ENCODE data around the gene NIT1.
A peak's percentile ranks its signal among the peaks of the same experiment; 100 is the strongest.

The NIT1 gene

DNA sequence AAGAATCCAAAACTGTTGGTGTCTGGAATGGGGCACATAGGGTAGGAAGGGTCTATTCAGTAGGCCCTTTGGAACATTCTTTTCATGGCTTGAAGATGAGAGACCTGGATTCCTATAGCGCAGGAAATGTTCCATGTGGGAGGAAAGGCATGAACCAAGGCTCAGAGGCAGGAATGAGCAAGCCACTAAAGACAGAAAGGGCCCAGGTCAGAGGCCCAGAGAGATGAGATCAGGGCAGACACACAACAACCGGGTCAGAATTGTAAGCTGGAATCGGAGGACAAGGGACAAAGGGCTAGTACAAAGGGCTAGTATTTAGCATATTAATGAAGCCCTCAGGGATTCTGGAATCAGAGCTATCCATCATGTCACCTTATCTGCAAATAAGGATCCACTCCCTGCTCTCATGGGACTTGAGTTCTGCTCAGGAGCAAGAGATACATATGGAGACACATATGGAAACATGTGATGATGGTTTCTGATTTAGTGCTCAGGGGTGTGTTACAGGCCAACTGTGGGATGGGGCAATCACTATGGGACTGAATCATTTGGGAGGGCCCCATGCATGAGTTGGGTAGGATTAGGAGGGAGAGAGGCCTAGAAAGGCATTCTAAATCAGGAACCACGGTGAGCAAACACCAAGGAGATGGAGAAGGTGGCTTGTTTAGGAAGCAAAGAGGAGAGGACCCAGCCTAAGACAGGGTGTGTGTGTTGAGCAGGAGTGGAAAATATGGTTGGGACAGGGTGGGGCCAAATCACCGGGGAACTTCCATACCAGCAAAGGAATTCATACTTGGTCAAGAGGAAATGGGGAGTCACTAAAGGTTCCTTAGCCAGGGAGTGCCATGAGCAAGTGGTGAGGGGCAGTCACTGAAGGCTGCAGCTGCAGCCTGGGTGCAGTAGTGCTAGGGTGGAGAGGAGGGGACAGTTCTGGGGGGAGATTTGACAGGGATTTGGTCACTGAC is 37.2 kb upstream of the NIT1 start:
- Mint-ChIP-seq H3K9me3 (no peaks in the 10 kb centered on the region), H3K36me3 (no peaks in the 10 kb centered on the region), H3K27ac (peak overlapping the region; percentile 7), H3K4me3 (no peak overlapping the region), H3K4me1 (no peaks in the 10 kb centered on the region)
- no peak for ATAC-seq
- DNase-seq (ENCODE audit: low spot score in 2 of 2) = no peak

DNA sequence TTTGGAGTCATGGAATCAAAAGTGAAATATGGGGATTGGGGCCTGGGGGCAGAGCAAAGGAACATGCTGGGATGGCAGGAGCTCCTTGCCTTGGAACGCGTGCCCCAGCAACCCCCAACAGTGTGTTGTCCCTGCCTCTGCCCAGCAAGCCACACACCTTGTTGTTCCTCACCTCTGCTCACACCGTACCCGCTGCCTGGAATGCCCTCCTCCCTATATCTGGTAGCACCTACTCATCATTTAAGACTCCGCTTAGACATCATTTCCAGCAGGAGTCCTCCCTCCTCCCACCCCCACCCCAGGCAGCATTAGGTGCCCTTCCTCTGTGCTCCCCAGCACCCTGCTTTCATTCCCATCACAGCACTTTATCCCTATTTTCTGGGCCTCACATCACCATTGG is 36.4 kb upstream of the NIT1 start:
- DNase-seq (ENCODE audit: low spot score in 2 of 2) (no peak), ATAC-seq (no peak)
- Mint-ChIP-seq H3K9me3 (no peaks in the 10 kb centered on the region), H3K4me3 (no peak overlapping the region), H3K36me3 (no peaks in the 10 kb centered on the region), H3K4me1 (no peaks in the 10 kb centered on the region), H3K27ac (no peak overlapping the region)

DNA sequence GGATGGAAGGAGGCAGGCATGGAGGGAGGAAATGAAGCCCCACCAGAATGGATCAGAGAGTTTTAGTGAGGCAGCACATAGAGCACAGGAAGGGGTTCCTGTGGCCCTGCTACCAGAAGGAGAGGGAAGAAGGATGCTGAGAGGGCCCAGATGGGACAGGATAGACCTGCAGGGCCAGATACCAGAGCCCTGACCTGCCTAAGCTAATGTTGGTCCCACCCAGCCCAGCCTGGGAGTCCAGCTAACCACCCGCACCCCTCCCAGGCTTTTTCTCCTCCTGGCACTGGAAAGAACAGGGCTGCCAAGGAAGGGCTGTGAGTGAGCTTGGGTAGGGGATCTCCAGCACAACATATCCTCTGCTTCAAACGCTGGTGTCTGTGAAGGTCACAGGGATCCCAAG is 35.4 kb upstream of the NIT1 start:
- H3K36me3 Mint-ChIP-seq = no peaks in the 10 kb centered on the region
- no peaks in the 10 kb centered on the region for H3K9me3 Mint-ChIP-seq
- peak overlapping the region; percentile 50 for H3K27ac Mint-ChIP-seq
- no peaks in the 10 kb centered on the region for H3K4me1 Mint-ChIP-seq
- H3K4me3 Mint-ChIP-seq = no peak overlapping the region
- ATAC-seq (no peak), DNase-seq (ENCODE audit: low spot score in 2 of 2) (no peak)

DNA sequence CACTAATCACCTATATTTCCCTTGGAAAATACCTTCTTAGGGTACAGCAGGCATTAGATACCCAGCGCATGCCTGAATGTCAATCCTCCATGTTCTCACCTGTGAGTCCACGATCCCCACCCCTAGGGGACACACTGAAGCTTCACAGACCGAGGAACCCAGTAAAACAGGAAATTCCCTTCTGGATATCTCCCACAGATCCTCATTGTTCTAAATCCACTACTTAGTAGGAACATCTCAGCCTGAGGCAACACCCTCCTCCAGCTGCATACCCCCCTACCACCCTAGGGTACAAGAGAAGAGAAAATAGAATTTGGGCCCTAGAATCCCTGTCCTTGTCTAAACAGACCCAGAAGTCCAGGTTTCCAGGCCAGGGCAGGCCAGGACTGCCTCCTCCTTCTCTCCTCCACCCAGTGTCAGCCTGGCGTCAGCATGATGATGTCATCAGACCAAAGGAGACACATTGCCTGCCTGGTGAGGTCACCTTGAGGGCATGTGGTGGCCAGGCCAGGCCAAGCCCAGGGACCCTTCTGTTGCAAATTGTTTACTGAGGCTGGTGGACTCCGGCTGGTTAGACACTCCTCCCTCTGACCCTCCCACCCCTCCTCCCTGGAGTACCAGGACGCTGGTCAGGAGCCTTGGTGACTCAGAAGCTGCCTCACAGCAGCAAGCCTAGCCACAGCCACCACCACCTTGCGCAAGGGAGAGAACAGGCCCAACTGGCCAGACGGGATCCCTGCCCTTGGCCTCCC is 34.7 kb upstream of the NIT1 start:
- H3K36me3 Mint-ChIP-seq = no peaks in the 10 kb centered on the region
- no peak overlapping the region for H3K4me3 Mint-ChIP-seq
- H3K4me1 Mint-ChIP-seq = no peaks in the 10 kb centered on the region
- no peaks in the 10 kb centered on the region for H3K9me3 Mint-ChIP-seq
- peak overlapping the region; percentile 32 for H3K27ac Mint-ChIP-seq
- no peak for DNase-seq (ENCODE audit: low spot score in 2 of 2)
- peak; percentile 71 for ATAC-seq

DNA sequence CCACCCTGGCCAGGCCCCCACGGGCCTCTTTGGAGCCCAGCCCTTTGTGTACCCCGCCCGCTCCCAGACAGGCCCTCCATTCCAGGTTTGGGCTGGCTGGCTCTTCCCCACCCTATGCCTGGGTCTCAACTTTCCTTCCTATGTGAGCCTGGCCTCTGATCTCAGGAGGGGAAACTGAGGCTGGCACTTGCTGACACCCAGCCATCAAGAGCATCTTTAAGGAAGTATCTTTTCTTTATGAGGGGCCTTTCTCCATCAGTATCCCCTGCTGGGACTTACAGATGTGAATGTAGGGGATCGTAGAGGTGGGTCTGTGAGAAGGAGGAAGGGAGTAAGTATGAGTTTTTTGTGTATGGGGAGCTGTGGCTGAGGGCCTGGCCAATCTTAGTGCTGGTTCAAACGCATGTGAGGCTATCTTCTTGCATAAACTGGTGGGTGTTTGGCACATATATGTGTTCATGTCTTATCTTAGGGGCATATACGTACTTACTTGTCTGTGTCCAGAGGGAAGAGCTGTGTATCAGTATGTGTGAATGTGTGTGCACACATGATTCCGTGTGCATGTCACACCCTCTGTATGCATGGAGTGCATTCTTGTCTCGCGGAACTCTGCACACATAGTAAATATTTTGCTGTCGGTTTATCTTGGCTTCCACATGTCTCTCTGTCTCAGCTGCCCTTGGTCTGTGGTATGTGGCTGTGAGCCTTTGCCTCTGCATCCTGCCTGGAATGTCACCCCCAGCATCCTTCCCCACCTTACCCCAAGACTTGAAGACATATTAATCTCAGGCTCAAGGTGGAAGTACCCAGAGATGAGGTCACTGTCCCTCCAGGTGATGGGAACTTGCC is 33.9 kb upstream of the NIT1 start:
- no peaks in the 10 kb centered on the region for H3K4me1 Mint-ChIP-seq
- DNase-seq (ENCODE audit: low spot score in 2 of 2) (no peak), ATAC-seq (no peak)
- H3K4me3 Mint-ChIP-seq = no peak overlapping the region
- H3K36me3 Mint-ChIP-seq = no peaks in the 10 kb centered on the region
- H3K27ac Mint-ChIP-seq = no peak overlapping the region
- H3K9me3 Mint-ChIP-seq = no peaks in the 10 kb centered on the region

DNA sequence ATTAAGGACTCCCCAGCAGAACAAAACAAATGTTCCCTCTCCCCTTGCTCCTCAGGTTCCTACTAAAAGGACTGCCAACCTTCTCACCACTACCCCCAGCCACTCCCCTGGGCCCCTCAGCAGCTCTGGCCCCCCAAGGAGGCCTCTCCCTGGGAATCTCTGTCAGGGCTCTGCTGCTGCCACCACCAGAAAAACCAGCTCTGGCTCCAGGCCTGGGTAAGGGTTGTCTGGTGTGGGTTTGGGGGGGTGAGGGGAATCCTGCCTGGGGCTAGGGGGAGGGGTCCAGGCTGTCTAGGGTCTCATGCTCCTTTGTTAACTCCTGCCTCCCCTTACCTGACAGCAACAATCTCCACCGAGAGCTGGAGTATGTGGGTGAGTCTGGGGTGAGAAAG is 33.3 kb upstream of the NIT1 start:
- H3K9me3 Mint-ChIP-seq = no peaks in the 10 kb centered on the region
- H3K36me3 Mint-ChIP-seq = no peaks in the 10 kb centered on the region
- H3K4me3 Mint-ChIP-seq = no peak overlapping the region
- DNase-seq (ENCODE audit: low spot score in 2 of 2) (no peak), ATAC-seq (no peak)
- H3K27ac Mint-ChIP-seq = no peak overlapping the region
- no peaks in the 10 kb centered on the region for H3K4me1 Mint-ChIP-seq

DNA sequence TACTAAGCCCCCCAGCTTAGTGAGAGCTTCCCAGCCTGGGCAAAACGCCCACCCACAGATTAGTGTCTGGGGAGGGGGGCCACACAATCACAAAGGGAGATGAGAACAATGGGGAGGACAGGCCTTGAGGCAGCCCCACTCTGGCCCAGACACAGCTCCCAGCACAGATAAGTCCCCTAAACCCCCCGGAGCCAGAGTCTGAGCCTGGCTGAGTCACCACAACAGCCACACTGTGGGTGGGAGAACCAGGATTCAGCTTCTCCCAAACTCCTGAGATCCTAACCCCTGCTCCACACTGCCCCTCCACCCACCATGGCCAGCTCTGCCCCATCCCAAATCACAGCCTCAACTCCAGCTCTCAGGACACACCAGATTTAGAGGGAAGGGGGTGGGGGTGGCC is 32.7 kb upstream of the NIT1 start:
- Mint-ChIP-seq H3K9me3 (no peaks in the 10 kb centered on the region), H3K4me1 (peaks cover under 1% of the 10 kb centered on the region), H3K27ac (no peak overlapping the region), H3K4me3 (no peak overlapping the region), H3K36me3 (no peaks in the 10 kb centered on the region)
- DNase-seq (ENCODE audit: low spot score in 2 of 2) (no peak), ATAC-seq (no peak)

DNA sequence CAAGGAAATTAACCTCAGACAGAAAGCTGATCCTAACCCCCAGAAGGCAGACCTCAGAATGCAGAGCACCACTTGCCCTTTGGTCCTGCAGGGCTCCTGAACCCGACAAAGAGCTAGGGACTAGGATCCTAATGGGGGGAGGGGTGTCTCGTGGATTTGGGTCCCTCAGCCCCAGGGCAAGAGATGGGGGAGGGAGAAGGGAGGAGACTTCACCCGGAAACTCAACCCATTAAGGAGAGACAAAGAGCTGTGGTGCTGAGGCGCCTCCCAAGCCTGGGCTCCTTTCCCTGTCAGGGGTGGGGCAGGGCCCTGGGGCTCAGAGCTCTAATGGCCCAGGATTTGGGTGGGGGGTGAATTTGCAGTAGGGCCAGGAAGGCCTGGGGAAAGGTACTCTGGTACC is 31.4 kb upstream of the NIT1 start:
- Mint-ChIP-seq H3K4me3 (no peak overlapping the region), H3K36me3 (no peaks in the 10 kb centered on the region), H3K27ac (peak overlapping the region; percentile 65), H3K9me3 (no peaks in the 10 kb centered on the region), H3K4me1 (peaks cover 9% of the 10 kb centered on the region)
- no peak for DNase-seq (ENCODE audit: low spot score in 2 of 2)
- no peak for ATAC-seq

DNA sequence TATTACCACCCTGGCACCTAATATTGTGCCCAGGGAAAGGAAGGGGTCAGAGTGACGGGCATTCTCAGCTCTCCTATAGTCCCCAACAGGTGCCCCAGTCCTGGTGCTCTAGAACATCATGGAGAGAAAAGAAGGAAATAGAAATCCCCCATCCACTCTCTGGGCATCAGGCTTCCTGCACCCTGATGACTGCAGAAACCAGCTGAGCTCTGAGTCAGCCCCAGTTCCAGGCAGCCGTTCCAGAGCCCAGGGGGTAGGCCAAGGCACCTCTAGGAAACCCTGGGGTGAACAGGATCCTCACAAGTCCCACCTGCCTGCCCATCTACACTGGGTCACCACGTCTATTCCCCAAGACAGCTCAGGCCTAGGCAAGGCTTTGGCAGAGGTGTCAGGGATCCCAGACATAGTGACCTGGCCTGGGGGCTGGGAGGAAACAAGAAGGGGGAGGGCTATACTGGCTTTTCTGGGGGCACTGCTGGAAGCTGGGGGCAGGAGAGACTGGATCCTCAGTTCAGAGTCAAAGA is 29.3 kb upstream of the NIT1 start:
- Mint-ChIP-seq H3K27ac (no peak overlapping the region), H3K4me3 (no peak overlapping the region), H3K9me3 (no peaks in the 10 kb centered on the region), H3K36me3 (no peaks in the 10 kb centered on the region), H3K4me1 (peaks cover 30% of the 10 kb centered on the region)
- ATAC-seq (no peak), DNase-seq (ENCODE audit: low spot score in 2 of 2) (no peak)

DNA sequence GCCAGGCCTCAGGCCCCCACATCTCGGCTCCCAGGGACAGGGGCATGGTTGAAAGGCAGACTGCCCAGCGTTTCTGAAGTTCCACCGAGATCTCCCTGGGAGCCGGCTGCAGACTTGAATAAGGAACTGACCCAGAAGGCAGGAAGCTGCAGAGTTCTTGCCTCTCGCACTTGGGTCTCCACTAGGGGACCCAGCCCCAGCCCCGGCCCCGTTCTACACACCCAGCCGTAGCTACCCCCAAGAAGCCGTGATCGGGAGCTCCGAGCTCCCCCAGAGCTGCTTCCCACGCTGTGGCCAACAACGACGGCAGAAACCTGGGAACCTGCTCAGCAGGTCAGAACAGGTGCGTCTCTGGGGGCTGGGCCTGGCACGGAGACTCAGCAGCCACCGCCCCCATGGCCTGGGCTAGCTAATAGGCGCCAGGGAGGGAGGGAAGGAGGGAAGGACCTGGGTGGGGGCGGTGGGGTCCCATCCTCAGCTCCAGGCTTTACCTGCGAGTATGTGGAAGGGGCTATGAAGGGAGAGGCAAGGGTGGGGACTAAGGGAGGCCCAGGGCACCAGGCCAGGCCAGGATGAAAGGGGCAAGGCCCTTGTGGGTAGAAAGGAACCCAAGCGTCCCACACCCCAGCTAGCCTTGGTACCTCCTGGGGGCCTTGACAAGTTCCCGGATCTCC is 28.5 kb upstream of the NIT1 start, which contains the start of gene NECTIN4:
Gene NECTIN4, minus strand, starts transcription at position 308 of the 674 bp plus-strand sequence. Its CDS starts 262 bp downstream, at position 46.
- Mint-ChIP-seq H3K9me3 (no peaks in the 10 kb centered on the region), H3K4me3 (no peak within 1 kb of the TSS), H3K27ac (no peak within 1 kb of the TSS), H3K4me1 (peaks cover 32% of the 10 kb centered on the region), H3K36me3 (no peaks in the 10 kb centered on the region)
- ATAC-seq = no peak
- DNase-seq (ENCODE audit: low spot score in 2 of 2) = no peak

DNA sequence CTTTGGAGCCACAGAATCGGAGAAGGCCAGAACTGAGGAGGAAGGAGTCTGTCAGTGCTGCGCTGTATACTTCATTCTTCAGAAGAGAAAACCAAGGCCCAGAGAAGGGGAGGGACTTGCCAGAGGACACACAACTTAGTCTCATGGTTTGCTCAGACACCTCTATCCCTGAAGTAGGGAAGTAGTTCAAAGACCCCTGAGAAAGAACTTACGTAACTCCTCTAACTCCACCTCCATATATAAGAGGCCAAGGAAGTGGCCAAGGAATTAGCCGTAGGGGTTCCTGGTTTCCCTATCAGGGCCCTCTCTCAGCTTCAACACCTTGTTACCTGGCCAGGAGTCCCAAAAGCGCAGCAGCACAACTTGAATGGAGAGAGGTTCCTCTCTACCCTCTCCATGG is 28.0 kb upstream of the NIT1 start:
- no peaks in the 10 kb centered on the region for H3K9me3 Mint-ChIP-seq
- no peak overlapping the region for H3K27ac Mint-ChIP-seq
- ATAC-seq (no peak), DNase-seq (ENCODE audit: low spot score in 2 of 2) (no peak)
- H3K4me1 Mint-ChIP-seq = peaks cover 37% of the 10 kb centered on the region
- no peaks in the 10 kb centered on the region for H3K36me3 Mint-ChIP-seq
- no peak overlapping the region for H3K4me3 Mint-ChIP-seq

DNA sequence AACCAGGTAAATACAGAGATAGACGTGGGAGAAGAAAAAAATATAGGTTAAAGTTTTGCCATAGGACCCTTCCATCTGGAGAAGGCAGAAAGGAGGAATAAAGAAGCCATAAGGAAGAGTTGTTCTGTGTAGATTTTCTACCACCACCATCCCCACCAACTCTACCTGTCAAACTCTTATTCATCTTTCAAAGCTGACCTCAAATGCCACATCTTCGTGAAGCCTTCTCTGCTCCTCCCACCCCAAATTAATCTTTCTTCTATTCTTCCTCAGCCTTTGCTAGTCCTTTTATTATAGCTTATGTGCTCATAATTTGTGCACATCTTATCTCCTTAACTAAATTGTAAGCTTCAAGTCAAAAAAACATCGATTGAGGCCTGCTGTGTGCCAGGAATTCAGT is 27.3 kb upstream of the NIT1 start:
- peaks cover 43% of the 10 kb centered on the region for H3K4me1 Mint-ChIP-seq
- peak; percentile 26 for ATAC-seq

DNA sequence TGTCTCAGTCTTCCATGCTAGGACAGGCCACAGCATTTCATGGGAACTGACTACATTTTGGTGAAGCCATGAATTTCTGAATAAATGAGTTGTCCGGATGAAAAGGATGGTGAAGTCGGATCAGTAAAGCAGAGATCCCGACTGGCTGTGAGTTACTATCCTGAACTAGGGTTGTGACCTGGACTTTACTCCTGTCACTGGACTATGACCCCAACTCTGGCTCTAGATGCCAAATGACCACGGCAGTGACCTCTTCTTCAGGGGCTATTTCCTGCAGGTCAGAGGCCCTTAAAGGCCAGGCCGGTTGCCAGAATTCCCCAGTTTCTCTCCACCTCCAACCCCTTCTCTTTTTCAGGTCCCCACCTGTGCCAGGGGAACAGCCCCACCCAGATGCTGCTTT is 26.8 kb upstream of the NIT1 start:
- Mint-ChIP-seq H3K9me3 (no peaks in the 10 kb centered on the region), H3K27ac (no peak overlapping the region), H3K36me3 (no peaks in the 10 kb centered on the region), H3K4me1 (peaks cover 43% of the 10 kb centered on the region), H3K4me3 (no peak overlapping the region)
- ATAC-seq = no peak
- no peak for DNase-seq (ENCODE audit: low spot score in 2 of 2)

More for the DNA sequence above, 27.3 kb upstream of the NIT1 start:
- Mint-ChIP-seq H3K36me3 (no peaks in the 10 kb centered on the region), H3K4me3 (no peak overlapping the region), H3K27ac (no peak overlapping the region), H3K9me3 (no peaks in the 10 kb centered on the region)
- DNase-seq (ENCODE audit: low spot score in 2 of 2) = no peak

DNA sequence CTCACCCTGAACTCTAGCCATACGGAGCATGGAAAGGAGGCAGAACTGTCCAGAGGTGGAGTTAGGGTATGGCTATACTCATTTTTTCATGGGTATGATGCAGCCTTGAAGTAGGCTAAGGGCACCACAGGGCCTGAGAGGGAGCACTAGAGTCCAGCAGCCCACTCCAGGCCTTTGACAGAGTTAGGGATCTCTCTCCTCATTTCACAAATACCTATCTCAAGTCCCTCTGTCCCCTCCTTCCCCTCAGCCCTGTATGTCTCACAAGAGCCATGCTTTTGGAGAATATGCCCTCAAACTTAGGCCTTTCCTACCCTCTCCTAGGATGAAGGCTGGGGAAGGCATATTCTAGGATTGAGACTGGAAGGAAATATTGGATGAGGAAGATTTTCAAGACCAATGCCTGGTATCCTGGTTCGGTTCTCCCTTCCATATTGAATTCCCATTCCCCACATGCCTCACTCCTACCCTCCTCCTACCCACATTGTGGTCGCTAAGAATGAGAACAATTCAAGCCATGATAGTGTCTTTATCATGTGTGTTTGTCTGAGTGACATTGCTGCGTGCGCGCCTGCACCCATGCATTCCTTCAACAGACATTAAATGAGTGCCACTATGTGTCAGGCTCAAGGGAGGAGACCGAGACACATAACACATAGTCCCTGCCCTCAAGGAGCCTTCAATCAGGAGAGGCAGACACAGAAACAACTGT is 26.0 kb upstream of the NIT1 start:
- ATAC-seq (peak; percentile 4), DNase-seq (ENCODE audit: low spot score in 2 of 2) (no peak)
- peak overlapping the region; percentile 3 for H3K4me3 Mint-ChIP-seq
- peaks cover 7% of the 10 kb centered on the region for H3K36me3 Mint-ChIP-seq
- H3K27ac Mint-ChIP-seq = peak overlapping the region; percentile 60
- no peaks in the 10 kb centered on the region for H3K9me3 Mint-ChIP-seq
- peaks cover 51% of the 10 kb centered on the region for H3K4me1 Mint-ChIP-seq

All from stimulated activated effector memory CD8-positive, alpha-beta T cell treated with anti-CD3 and anti-CD28 coated beads, Interleukin-12 subunit alpha, Interleukin-12 subunit beta, amount 100 ng/mL, for 72 hours (primary cell).